WERI-Rb-1 (cell line): ENCODE results near the gene DHRS7B.

Source experiments
- DNase-seq: peaks from one replicate; pipeline ENCODE4 v3.0.0-alpha.2; 2020
- H3K27ac ChIP-seq: fragments of 250-450 bp; sonication (Bioruptor Pico); 2 replicates; pipeline ENCODE4 v1.5.1; 2020; ENCODE audit warnings: mild to moderate bottlenecking, moderate library complexity
- H3K27me3 ChIP-seq: fragments of 250-450 bp; sonication (Bioruptor Pico); 2 replicates; pipeline ENCODE4 v1.5.1; 2021; ENCODE audit warnings: mild to moderate bottlenecking, low read depth, moderate library complexity; ENCODE audit not compliant: insufficient read depth, severe bottlenecking
- H3K36me3 ChIP-seq: fragments of 250-450 bp; sonication (Bioruptor Pico); 2 replicates; pipeline ENCODE4 v1.5.1; 2020; ENCODE audit warnings: mild to moderate bottlenecking, moderate library complexity
- H3K4me3 ChIP-seq: 2 replicates; pipeline ENCODE4 v1.5.1; 2011; ENCODE audit warnings: low read depth, mild to moderate bottlenecking, control low read depth, low read length
- H3K9me3 ChIP-seq: fragments of 250-450 bp; sonication (Bioruptor Pico); 2 replicates; pipeline ENCODE4 v1.5.1; 2021; ENCODE audit warnings: mild to moderate bottlenecking, moderate library complexity; ENCODE audit not compliant: severe bottlenecking
- CTCF ChIP-seq: IDR thresholded peaks from 2 replicates; pipeline ENCODE4 v1.5.1; 2011; ENCODE audit warnings: low read depth, mild to moderate bottlenecking, control low read depth, inconsistent platforms, low read length

The DHRS7B gene

GRCh38 chr17:21213638-21214014, 86.9 kb downstream of the DHRS7B start:
- no peak for DNase-seq
- Histone ChIP-seq H3K9me3 (no peaks in the 10 kb centered on the region), H3K27me3 (no peaks in the 10 kb centered on the region), H3K27ac (peak overlapping the region; percentile 99), H3K4me3 (peak overlapping the region; percentile 92), H3K36me3 (peaks cover 34% of the 10 kb centered on the region)
- no peak for TF ChIP-seq CTCF

- Histone ChIP-seq H3K27me3 (no peaks in the 10 kb centered on the region), H3K36me3 (peaks cover 29% of the 10 kb centered on the region), H3K27ac (peak within 1 kb of the TSS; percentile 99), H3K4me3 (peak within 1 kb of the TSS; percentile 92), H3K9me3 (no peaks in the 10 kb centered on the region)
- peak; percentile 96 for DNase-seq
- TF ChIP-seq CTCF: no peak
Observed at GRCh38 chr17:21214015-21214776, 87.4 kb downstream of the DHRS7B start, which contains the start of gene TMEM11. Gene TMEM11 (minus strand): TSS chr17:21214161. CDS start chr17:21214152, 9 bp downstream.

- Histone ChIP-seq H3K36me3 (peaks cover 22% of the 10 kb centered on the region), H3K27ac (peak overlapping the region; percentile 99), H3K4me3 (peak overlapping the region; percentile 92), H3K9me3 (no peaks in the 10 kb centered on the region), H3K27me3 (no peaks in the 10 kb centered on the region)
- DNase-seq: no peak
- no peak for TF ChIP-seq CTCF
Observed at GRCh38 chr17:21214777-21215541, 88.2 kb downstream of the DHRS7B start.

GRCh38 chr17:21215935-21216334, 89.2 kb downstream of the DHRS7B start:
- Histone ChIP-seq H3K27ac (no peak overlapping the region), H3K9me3 (no peaks in the 10 kb centered on the region), H3K36me3 (peaks cover 19% of the 10 kb centered on the region), H3K4me3 (no peak overlapping the region), H3K27me3 (no peaks in the 10 kb centered on the region)
- no peak for DNase-seq
- TF ChIP-seq CTCF: no peak

- peaks cover 4% of the 10 kb centered on the region for H3K9me3 ChIP-seq
Observed at GRCh38 chr17:21217346-21217745, 90.6 kb downstream of the DHRS7B start.

More at GRCh38 chr17:21217346-21217745, 90.6 kb downstream of the DHRS7B start:
- H3K27ac ChIP-seq: no peak overlapping the region
- no peak for DNase-seq
- peaks cover 6% of the 10 kb centered on the region for H3K36me3 ChIP-seq
- no peak for TF ChIP-seq CTCF
- H3K27me3 ChIP-seq: no peaks in the 10 kb centered on the region
- H3K4me3 ChIP-seq: no peak overlapping the region
